Measurements from ENCODE around the gene CKAP5.

CKAP5 gene

DNA sequence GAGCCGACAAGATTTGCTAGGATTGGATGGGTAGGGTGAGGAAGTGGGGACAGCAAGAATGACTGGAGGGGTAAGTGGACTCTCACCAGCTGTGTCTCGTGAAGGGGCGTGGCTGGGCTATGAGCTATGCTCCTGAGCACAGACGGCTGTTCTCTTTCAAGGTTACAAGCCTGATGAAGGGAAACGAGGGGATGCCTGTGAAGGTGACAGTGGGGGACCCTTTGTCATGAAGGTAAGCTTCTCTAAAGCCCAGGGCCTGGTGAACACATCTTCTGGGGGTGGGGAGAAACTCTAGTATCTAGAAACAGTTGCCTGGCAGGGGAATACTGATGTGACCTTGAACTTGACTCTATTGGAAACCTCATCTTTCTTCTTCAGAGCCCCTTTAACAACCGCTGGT, 107.2 kb downstream of the CKAP5 start:
- no peaks in the 10 kb centered on the region for H3K4me1 ChIP-seq (ENCODE audit: control insufficient read depth, insufficient read depth, low read length)

DNA sequence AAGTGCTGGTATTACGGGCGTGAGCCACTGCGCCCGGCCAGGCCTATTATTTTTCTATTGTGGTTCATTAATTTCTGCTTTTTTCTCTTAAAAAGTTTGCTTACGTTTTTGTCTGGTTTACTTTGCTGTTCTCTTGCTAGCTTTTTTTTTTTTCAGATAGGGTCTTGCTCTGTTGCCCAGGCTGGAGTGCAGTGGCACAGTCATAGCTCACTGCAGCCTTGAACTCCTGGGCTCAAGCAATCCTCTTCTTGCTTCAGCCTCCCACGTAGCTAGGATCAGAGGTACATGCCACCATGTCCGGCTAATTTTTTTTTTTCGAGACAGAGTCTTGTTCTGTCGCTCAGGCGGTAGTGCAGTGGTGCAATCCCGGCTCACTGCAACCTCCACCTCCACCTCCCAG, 108.4 kb downstream of the CKAP5 start:
- Histone ChIP-seq H3K4me1 (ENCODE audit: control insufficient read depth, insufficient read depth, low read length) (no peaks in the 10 kb centered on the region), H3K27ac (ENCODE audit: extremely low read depth, low read depth, low read length) (no peak overlapping the region), H3K4me3 (ENCODE audit: low read depth, low read length) (no peak overlapping the region), H3K9me3 (ENCODE audit: control insufficient read depth, insufficient read depth, low read depth, low read length) (no peaks in the 10 kb centered on the region), H3K36me3 (ENCODE audit: control insufficient read depth in 2 of 2, insufficient read depth in 1 of 2, low read length in 2 of 2) (peaks cover 0 to 21% of the 10 kb centered on the region in 2 experiments; a peak in 2 of 3 replicates)
- POLR2A ChIA-PET, result no interaction called here
- CTCF ChIA-PET, result interaction anchor here (0.7 kb wide), 1 partner anchor 637 kb away, joined by 4 read pairs; no protein-coding TSS in a partner anchor
- TF ChIP-seq ZNF776 (tag by site-specific recombination; IDR thresholded peaks at IDR 0.05; ENCODE audit: borderline replicate concordance) (no peak), ZNF121 (tag by site-specific recombination; IDR thresholded peaks at IDR 0.05) (0 out of 2 replicates have a peak, but pooled peaks have one; percentile 24)

More for the DNA sequence above, 107.2 kb downstream of the CKAP5 start:
- ChIA-PET CTCF (no interaction called here), POLR2A (no interaction called here)
- TF ChIP-seq ZNF777 (tag by site-specific recombination; IDR thresholded peaks at IDR 0.05; ENCODE audit: borderline replicate concordance) (no peak), KLF9 (tag by site-specific recombination; IDR thresholded peaks at IDR 0.05; ENCODE audit: low read depth) (peak; percentile 28; the same call in 1 of the 2 replicates), ZNF549 (tag by site-specific recombination; IDR thresholded peaks at IDR 0.05) (no peak)
- H3K9me3 ChIP-seq (ENCODE audit: control insufficient read depth, insufficient read depth, low read depth, low read length), result no peaks in the 10 kb centered on the region
- no peak overlapping the region for H3K4me3 ChIP-seq (ENCODE audit: low read depth, low read length)
- peaks cover 0 to 33% of the 10 kb centered on the region in 2 experiments; a peak in 2 of 3 replicates for H3K36me3 ChIP-seq (ENCODE audit: control insufficient read depth in 2 of 2, insufficient read depth in 1 of 2, low read length in 2 of 2)
- H3K27ac ChIP-seq (ENCODE audit: extremely low read depth, low read depth, low read length), result no peak overlapping the region

DNA sequence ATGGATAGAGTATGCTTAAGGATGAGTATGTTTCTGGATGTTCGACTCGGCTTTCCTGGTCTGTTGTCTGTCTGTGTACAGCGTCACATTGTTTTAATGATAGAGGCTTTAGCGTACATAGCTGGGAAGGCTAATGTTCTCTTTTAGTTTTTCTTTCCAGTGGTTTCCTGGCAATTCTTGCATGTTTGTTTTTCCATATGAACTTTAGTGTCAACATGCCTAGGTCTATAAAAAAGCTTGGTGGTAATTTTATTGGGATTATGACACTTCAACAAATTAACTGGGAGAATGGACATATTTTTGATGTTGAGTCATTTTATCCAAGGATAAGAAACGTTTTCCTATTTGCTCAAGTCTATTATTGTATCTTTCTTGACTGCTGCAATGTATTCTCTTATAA, 109.5 kb downstream of the CKAP5 start:
- Histone ChIP-seq H3K4me3 (ENCODE audit: low read depth, low read length) (no peak overlapping the region), H3K4me1 (ENCODE audit: control insufficient read depth, insufficient read depth, low read length) (no peaks in the 10 kb centered on the region), H3K36me3 (ENCODE audit: control insufficient read depth in 2 of 2, insufficient read depth in 1 of 2, low read length in 2 of 2) (peaks cover 0 to 10% of the 10 kb centered on the region in 2 experiments; a peak in 2 of 3 replicates), H3K27ac (ENCODE audit: extremely low read depth, low read depth, low read length) (no peak overlapping the region), H3K9me3 (ENCODE audit: control insufficient read depth, insufficient read depth, low read depth, low read length) (no peaks in the 10 kb centered on the region)
- POLR2A ChIA-PET, result no interaction called here
- TF ChIP-seq ZNF335 (tag by site-specific recombination; conservative IDR thresholded peaks at IDR 0.05), result no peak
- no peak for TF ChIP-seq MEIS1 (CRISPR knock-in tag; IDR thresholded peaks at IDR 0.05; ENCODE audit: borderline replicate concordance)
- TF ChIP-seq RBAK (tag by site-specific recombination; IDR thresholded peaks at IDR 0.05), result no peak
- TF ChIP-seq GFI1B (tag by site-specific recombination; IDR thresholded peaks at IDR 0.05), result no peak
- no peak for TF ChIP-seq ZNF629 (tag by site-specific recombination; IDR thresholded peaks at IDR 0.05)
- TF ChIP-seq, protein P1, sequence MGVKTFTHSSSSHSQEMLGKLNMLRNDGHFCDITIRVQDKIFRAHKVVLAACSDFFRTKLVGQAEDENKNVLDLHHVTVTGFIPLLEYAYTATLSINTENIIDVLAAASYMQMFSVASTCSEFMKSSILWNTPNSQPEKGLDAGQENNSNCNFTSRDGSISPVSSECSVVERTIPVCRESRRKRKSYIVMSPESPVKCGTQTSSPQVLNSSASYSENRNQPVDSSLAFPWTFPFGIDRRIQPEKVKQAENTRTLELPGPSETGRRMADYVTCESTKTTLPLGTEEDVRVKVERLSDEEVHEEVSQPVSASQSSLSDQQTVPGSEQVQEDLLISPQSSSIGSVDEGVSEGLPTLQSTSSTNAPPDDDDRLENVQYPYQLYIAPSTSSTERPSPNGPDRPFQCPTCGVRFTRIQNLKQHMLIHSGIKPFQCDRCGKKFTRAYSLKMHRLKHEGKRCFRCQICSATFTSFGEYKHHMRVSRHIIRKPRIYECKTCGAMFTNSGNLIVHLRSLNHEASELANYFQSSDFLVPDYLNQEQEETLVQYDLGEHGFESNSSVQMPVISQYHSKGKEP (tag by site-specific recombination; IDR thresholded peaks at IDR 0.05), result no peak
- no peak for TF ChIP-seq KLF16 (tag by site-specific recombination; IDR thresholded peaks at IDR 0.05)
- no peak for TF ChIP-seq ZNF558 (tag by site-specific recombination; IDR thresholded peaks at IDR 0.05)
- TF ChIP-seq, protein P2, sequence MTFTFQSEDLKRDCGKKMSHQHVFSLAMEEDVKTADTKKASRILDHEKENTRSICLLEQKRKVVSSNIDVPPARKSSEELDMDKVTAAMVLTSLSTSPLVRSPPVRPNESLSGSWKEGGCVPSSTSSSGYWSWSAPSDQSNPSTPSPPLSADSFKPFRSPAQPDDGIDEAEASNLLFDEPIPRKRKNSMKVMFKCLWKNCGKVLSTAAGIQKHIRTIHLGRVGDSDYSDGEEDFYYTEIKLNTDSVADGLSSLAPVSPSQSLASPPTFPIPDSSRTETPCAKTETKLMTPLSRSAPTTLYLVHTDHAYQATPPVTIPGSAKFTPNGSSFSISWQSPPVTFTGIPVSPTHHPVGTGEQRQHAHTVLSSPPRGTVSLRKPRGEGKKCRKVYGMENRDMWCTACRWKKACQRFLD (tag by site-specific recombination; IDR thresholded peaks at IDR 0.05), result no peak
- TF ChIP-seq ZNF624 (tag by site-specific recombination; IDR thresholded peaks at IDR 0.05), result no peak
- peak; percentile 44; the same call in 1 of the 2 replicates for TF ChIP-seq BCL11A (tag by site-specific recombination; IDR thresholded peaks at IDR 0.05; ENCODE audit: low read depth)
- TF ChIP-seq MZF1 (tag by site-specific recombination; IDR thresholded peaks at IDR 0.05; ENCODE audit: borderline replicate concordance), result no peak
- TF ChIP-seq ZBTB17 (tag by site-specific recombination; IDR thresholded peaks at IDR 0.05), result 0 out of 2 replicates have a peak, but pooled peaks have one; percentile 47
- TF ChIP-seq, protein P3, sequence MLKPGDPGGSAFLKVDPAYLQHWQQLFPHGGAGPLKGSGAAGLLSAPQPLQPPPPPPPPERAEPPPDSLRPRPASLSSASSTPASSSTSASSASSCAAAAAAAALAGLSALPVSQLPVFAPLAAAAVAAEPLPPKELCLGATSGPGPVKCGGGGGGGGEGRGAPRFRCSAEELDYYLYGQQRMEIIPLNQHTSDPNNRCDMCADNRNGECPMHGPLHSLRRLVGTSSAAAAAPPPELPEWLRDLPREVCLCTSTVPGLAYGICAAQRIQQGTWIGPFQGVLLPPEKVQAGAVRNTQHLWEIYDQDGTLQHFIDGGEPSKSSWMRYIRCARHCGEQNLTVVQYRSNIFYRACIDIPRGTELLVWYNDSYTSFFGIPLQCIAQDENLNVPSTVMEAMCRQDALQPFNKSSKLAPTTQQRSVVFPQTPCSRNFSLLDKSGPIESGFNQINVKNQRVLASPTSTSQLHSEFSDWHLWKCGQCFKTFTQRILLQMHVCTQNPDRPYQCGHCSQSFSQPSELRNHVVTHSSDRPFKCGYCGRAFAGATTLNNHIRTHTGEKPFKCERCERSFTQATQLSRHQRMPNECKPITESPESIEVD (tag by site-specific recombination; IDR thresholded peaks at IDR 0.05), result peak; percentile 77
- 0 out of 2 replicates have a peak, but pooled peaks have one; percentile 29 for TF ChIP-seq ZEB2 (tag by site-specific recombination; IDR thresholded peaks at IDR 0.05)
- TF ChIP-seq, protein P4, sequence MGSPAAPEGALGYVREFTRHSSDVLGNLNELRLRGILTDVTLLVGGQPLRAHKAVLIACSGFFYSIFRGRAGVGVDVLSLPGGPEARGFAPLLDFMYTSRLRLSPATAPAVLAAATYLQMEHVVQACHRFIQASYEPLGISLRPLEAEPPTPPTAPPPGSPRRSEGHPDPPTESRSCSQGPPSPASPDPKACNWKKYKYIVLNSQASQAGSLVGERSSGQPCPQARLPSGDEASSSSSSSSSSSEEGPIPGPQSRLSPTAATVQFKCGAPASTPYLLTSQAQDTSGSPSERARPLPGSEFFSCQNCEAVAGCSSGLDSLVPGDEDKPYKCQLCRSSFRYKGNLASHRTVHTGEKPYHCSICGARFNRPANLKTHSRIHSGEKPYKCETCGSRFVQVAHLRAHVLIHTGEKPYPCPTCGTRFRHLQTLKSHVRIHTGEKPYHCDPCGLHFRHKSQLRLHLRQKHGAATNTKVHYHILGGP (tag by site-specific recombination; IDR thresholded peaks at IDR 0.05), result peak; percentile 16; the same call in 1 of the 2 replicates
- TF ChIP-seq ZNF621 (tag by site-specific recombination; IDR thresholded peaks at IDR 0.05), result no peak
- no peak for TF ChIP-seq YY1 (tag by site-specific recombination; IDR thresholded peaks at IDR 0.05)
- TF ChIP-seq ZNF670 (tag by site-specific recombination; IDR thresholded peaks at IDR 0.05; ENCODE audit: low read depth), result no peak
- no peak for TF ChIP-seq ZFP3 (tag by site-specific recombination; IDR thresholded peaks at IDR 0.05; ENCODE audit: low read depth)
- TF ChIP-seq PRDM1 (tag by site-specific recombination; IDR thresholded peaks at IDR 0.05), result no peak
- CTCF ChIA-PET, result no interaction called here

Measured in HEK293 (cell line).